NOMO-1 treated with DMSO at 0.1 percent for 48 hours (cell line): ENCODE data around the gene NDUFS7.

Experiments
- DNase-seq: peaks from one replicate; lab custom pipeline; 2025; ENCODE audit not compliant: unreplicated experiment; lab: John Stamatoyannopoulos, UW

Gene NDUFS7

DNA sequence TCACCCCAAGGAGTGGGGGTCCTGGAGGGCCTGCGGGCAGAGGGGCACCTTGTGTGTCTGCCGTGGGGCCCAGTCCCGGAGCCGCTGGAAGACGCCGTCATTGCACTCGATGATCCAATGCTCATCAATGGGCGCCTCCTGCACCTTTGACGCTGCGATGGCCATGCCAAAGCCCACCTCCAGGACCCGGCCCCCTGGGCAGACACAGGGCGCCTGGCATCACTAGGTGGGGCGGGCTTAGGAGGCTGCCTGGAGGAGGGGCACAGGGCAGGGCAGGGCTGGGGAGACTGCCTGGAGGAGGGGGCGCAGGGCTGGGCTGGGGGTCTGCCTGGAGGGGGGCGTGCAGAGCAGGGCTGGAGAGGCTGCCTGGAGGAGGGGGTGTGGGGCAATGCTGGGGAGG is 16.0 kb downstream of the NDUFS7 start:
- DNase-seq: no peak

DNA sequence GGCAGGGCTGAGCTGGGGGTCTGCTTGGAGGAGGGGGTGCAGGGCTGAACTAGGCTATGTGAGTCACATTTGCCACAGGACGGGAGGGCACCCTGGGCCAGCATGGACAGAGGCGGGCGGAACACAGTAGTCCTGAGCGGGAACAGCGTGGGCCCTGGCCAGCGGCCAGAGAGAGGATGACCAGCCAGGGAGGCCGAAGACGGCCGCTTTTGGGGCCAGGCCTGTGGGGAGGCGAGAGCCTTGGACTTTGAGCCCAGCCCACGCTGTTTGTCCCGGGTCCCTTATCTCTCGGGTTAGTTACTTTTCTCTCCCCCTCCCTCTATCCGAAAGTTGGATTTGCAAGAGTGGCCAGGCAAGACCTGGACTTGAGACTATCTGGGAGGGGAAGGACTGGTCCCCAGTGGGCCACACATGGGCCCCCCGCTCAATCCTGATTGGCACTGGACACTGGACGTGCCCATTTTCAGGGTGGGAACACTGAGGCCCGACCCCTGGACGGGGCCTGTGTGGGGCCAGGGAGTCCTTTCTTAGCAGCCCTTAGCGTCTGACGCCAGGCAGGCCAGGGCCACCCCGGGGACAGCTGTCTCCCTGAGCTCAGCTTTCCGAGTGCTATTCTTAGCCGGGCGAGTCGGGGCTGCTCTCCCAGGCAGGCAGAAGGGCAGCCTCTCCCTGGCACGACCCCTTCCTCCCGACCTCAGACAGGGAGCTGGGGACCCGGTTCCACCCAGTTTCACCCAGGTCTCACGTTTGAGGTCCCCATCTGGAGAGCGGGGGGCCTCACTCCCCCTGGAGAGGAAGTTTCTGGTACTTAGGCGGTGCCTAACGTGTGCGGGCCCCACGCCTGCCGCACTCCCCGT is 16.8 kb downstream of the NDUFS7 start:
- no peak for DNase-seq

GRCh38 chr19:1401138-1401888 is 17.6 kb downstream of the NDUFS7 start, which contains the start of gene GAMT:
TSS of gene GAMT (minus strand) at chr19:1401542. CDS start at chr19:1401476, 66 bp downstream.
- DNase-seq: no peak

GRCh38 chr19:1401889-1402217 is 18.1 kb downstream of the NDUFS7 start:
- DNase-seq: no peak

DNA sequence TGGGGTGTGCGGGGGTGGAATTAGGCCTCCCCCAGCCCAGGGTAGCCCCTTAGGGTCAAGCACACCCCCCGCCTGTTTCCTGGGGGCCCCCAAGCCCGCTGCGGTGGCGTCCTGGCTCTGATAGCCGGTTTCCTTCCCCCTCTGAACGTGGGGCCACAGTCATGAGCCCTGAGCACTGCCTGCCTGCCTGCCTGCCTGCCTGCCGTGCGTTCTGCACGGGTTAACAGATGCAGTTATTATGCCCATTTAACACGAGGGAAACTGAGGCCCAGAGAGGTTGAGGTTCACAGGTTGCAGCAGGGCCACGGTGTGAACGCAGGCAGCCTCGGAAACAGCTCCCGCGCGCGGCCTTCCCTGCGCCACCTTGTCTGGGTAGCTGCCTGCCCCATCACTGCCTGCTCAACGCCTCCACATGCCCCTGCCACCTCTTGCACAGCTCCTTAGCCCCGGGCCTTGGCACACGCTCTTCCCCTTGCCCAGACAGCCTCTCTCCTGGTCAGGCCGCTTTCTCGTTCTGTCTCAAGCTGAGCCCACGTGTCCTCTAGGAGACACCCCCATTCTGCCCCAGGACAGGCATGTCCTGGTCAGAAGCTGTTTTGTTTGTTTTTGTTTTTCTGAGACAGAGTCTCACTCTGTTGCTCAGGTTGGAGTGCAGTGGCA is 18.8 kb downstream of the NDUFS7 start:
- DNase-seq: no peak

GRCh38 chr19:1406774-1407527 is 23.2 kb downstream of the NDUFS7 start:
- peak; percentile 97 for DNase-seq

- no peak for DNase-seq
Observed at GRCh38 chr19:1407528-1408299, 24.0 kb downstream of the NDUFS7 start, which contains the start of gene DAZAP1. TSS of gene DAZAP1 (plus strand) at chr19:1407586. CDS start at chr19:1407774, 188 bp downstream.

DNA sequence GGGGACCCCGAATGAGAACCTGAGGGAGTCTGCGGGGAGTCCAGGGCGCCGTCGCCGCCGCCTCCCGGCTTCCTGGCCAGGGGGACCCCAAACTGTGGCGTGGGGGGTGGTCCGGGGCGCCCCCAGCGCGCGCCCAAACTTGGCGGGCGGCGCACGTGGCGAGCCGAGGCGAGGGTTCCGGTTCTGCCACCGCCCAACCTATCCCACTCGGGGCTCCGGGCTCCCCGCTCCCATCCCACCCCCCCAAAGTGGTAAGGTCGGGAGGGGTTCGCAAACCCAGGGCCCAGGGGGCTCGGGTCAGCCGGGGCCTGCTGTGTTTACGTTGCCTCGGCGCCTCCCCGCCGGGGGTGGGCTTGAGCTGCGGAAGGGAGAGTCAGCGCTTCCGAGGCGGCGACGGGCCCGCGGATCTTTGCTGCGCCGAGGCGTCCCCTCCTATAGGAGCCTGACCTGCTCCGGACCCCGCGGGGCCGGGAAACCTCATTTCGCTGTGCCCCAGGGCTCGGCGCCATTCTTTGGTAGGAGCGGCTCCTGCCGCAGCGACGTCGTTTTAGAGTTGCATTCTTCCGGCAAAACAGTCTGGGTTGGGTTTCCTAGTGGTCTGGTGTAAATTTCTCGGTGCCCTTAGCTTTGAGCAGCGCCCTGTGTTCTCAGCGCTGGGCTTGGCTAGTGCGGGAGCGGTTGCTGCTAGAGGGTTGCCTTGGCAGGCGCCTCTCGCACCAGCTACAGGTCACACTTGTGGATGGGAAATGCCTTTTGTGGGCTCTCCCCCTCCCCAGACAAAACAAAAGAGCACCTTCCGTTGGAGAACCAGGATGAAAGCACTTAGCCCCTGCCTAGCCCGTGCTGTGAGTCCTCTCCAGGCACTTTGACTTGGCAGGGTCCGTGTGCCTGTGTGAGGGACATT is 24.8 kb downstream of the NDUFS7 start:
- peak; percentile 22 for DNase-seq

DNA sequence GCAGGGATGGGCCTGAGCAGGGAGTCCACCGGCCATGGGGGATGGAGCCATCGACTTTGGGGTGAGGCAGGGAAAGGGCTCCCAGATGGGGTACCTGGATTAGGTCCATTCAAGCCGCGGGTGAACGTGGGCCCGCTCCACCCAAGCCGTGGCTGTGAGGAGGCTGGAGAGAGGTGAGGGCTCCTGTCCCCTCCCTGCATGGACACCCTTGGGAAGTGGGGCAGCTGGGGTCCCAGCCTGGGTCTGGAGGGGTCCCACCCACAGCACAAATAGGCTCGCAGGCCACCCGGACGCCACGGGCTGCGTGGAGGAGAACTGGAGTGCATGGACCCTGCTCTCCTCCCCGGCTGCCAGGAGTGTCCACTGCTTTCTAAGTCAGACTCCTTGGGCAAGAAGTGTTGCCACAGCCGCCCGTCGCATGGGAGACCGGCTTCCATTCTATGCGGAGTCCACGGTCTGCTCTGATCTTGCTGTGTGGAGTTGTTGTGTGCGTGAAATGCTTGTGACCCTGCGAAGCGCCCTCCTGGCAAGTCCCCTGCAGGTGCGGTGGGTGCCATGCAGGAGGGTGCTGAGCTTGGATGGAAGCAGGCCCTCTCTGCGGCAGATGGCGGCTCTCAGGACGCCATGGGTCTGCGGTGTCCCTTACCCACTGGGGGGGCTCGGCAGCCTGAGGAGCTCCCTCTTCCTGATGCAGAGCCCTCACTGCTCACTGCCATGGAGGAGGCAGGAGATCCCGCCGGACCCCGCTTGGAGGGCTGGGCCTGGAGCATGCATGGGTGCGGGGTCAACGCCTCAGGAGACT is 25.7 kb downstream of the NDUFS7 start:
- DNase-seq: no peak

DNA sequence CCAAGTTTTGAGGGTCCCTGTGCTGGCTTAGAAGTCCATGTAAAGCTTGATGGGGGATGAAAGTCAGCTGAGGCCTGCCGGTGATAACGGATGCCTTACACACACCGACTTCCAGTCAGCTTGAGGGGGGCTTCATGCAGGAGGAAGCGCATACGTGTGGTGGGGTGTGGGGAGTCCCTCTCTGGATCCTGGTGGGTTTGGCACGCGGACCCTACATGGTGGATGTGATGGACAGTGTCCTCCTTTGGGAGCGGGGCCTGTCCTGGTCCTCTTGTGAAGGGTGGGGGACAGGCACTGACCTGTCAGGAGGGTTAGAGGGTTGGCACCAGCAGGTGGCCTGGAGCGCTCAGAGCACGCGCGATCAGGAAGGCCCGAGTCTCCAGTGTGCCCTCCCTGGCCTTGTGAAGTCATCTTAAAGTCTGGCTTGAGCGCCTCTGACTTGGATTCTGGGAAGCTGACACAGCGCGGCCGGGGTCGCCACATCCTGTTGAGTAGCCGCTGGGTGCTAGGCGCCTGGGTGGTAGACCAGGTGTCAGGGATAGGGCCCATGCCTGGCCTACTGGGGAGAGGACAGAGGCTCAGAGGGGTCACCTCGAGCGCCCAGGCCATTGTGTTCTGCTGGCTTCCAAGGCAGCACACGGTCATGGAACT is 26.6 kb downstream of the NDUFS7 start:
- DNase-seq: no peak

GRCh38 chr19:1410789-1411188 is 27.1 kb downstream of the NDUFS7 start:
- no peak for DNase-seq

- no peak for DNase-seq
Observed at GRCh38 chr19:1411255-1412191, 27.8 kb downstream of the NDUFS7 start.

DNA sequence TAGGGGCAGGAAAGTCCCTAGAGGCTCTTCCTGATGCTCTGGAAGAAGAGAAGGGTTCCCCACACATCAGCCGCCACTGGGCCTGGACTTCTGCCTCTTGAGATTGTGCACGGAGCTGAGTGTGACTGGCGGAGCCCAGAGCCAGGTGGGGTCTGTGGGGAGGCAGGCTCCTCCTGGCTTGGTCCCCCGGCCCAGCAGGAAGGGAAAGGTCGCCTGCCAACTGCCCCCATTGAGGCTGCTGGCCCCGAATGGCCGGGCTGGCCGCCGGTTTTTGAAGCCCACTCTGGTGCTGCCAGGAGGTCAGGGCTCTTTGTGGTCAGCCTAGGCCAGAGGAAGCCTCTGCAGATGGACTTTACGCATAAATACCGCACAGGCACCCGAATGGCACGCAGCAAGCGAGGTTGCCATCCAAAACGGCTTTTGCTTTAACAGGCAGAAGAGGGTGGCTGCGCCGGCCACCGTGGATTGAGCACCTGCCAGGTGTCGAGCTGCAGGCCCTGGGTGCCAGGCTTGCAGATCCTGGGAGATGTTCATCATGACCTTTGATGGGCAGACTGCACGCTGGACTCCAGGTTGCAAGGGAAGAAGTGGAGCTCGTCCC is 28.7 kb downstream of the NDUFS7 start:
- DNase-seq: no peak

DNA sequence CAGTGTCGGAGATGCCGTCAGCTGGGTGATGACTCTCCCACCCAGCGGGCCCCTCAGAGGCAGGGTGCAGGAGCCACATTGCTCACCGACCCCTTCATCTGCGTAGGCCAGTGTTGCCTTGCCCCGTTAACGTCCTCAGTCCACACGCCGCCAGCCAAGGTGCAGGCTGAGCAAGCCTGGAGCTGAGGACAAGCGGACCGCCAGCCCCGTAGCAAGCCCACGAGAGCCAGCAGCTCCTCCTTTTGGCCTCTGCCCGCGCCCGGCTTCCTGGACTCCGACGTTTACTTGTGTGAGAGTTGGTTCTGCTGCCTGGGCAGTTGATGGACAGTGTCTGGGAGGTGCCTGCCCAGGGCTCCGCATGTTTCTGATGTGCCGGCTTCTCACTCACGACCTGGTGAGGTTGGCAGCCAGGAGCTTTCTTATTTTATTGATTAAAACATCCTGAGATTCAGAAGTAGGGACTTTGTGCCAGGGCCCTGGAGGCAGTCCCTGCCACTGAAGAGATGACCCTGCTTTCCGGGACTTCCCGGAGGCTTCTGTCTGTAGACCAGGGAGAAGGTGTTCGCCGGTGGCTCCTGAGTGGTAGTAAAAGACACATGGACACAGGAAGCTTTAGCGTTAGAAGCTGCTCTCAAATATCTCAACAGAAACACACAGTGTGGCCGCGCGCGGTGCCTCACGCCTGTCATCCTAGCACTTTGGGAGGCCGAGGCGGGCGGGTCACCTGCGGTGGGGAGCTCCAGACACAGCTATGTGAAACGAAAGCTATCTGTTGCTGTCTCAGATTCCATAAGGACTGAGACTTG is 29.5 kb downstream of the NDUFS7 start:
- no peak for DNase-seq

DNA sequence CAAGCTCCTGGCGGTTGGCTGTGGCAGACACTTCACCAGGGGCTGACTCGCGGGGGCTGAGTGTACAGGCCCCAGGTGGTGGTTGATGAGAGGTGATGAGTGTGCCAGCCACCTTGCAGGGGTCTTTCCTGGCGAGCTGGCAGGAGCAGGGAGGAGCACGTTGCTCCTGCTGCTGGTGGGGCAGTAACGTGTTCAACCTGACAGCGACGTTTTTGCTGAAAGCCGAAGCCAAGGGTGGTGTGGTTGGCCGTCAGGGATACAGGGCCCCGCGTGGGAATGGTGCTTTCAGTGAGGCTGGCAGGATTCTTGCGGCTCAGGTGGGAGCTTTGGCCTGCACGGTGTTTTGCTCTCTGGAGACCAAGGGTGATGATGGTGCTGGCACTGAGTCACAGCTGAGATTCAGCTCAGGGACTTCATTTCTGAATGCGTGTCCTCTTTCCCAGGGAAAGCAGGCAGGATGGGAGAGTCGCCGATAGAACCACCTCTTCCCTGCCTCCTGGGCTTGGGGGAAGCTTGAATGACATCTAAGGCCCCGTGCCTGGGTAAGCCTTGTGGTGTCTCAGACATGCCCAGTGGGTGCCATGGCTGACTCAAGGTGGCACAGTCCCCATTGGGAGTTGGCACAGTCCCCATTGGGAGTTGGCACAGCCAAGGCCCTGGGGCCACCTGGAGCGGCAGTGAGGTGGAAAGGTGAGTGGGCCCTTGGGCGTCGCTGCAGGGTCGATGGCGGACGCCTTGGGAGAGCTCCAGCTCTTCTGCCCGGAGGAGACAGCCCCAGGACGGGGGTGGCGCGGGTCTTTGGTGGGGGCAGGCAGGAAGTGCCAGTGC is 32.5 kb downstream of the NDUFS7 start:
- no peak for DNase-seq
